Middle frontal gyrus (tissue), 1 donor: ENCODE measurements around the gene NOX3.

Experiments used
- DNase-seq: peaks from one replicate; pipeline ENCODE4 v3.0.0-alpha.2; 2015; ENCODE audit warnings: low spot score; ENCODE audit errors: extremely low spot score

Gene NOX3

GRCh38 chr6:155402656-155403304, 52.9 kb downstream of the NOX3 start:
- DNase-seq, result no peak

GRCh38 chr6:155400654-155400965, 55.0 kb downstream of the NOX3 start:
- no peak for DNase-seq

GRCh38 chr6:155399745-155400653, 55.6 kb downstream of the NOX3 start:
- DNase-seq, result no peak

GRCh38 chr6:155399062-155399744, 56.4 kb downstream of the NOX3 start:
- DNase-seq, result no peak

GRCh38 chr6:155398701-155399061, 57.0 kb downstream of the NOX3 start:
- DNase-seq, result no peak

- no peak for DNase-seq
Measured at GRCh38 chr6:155398221-155398620, 57.4 kb downstream of the NOX3 start.

GRCh38 chr6:155397172-155397705, 58.4 kb downstream of the NOX3 start:
- no peak for DNase-seq

GRCh38 chr6:155396605-155397004, 59.0 kb downstream of the NOX3 start:
- DNase-seq, result no peak

GRCh38 chr6:155395339-155395738, 60.3 kb downstream of the NOX3 start:
- DNase-seq, result no peak

- DNase-seq, result no peak
Measured at GRCh38 chr6:155389130-155389529, 66.5 kb downstream of the NOX3 start.

GRCh38 chr6:155388591-155388990, 67.0 kb downstream of the NOX3 start:
- no peak for DNase-seq

GRCh38 chr6:155387481-155387880, 68.2 kb downstream of the NOX3 start:
- no peak for DNase-seq

- no peak for DNase-seq
Measured at GRCh38 chr6:155384321-155384952, 71.2 kb downstream of the NOX3 start.

- DNase-seq, result no peak
Measured at GRCh38 chr6:155383913-155384312, 71.7 kb downstream of the NOX3 start.

- no peak for DNase-seq
Measured at GRCh38 chr6:155382338-155382685, 73.3 kb downstream of the NOX3 start.

- no peak for DNase-seq
Measured at GRCh38 chr6:155381673-155382337, 73.8 kb downstream of the NOX3 start.

- no peak for DNase-seq
Measured at GRCh38 chr6:155380666-155381332, 74.8 kb downstream of the NOX3 start.

- no peak for DNase-seq
Measured at GRCh38 chr6:155378724-155379123, 76.9 kb downstream of the NOX3 start.

- DNase-seq, result no peak
Measured at GRCh38 chr6:155378276-155378675, 77.4 kb downstream of the NOX3 start.

- no peak for DNase-seq
Measured at GRCh38 chr6:155377061-155377460, 78.6 kb downstream of the NOX3 start.

- DNase-seq, result no peak
Measured at GRCh38 chr6:155375801-155376200, 79.8 kb downstream of the NOX3 start.
